Mesenteric fat pad (tissue), 1 donor: Measurements from ENCODE around the gene GCNT2. TPM values are rescaled to one million over a fixed set of nuclear protein-coding genes. Genes with fewer than 3 reads are reported as not detected.
"Not testable (repeated sequence)": the region's sequence is repeated elsewhere in the genome, so short reads cannot be mapped to it uniquely, and the experiment has no call there.

Experiments
- DNase-seq: peaks from one replicate; pipeline ENCODE4 v3.0.0-alpha.2; 2020; ENCODE audit warnings: low spot score
- total RNA-seq: library from RNA; stranded (reverse); fragmentation: NEBNext Ultra II Directional; extraction: Animal tissue kit (Norgen Biotek cat#: 25700); gene quantifications from one replicate; pipeline ENCODE4 v1.2.1, GENCODE V29; 2021
- donor health status: DM: yes; HTN: yes; CAD: no.

Gene GCNT2
- total RNA-seq, 1 donor from 2014 or later, result 3.0 TPM

DNA sequence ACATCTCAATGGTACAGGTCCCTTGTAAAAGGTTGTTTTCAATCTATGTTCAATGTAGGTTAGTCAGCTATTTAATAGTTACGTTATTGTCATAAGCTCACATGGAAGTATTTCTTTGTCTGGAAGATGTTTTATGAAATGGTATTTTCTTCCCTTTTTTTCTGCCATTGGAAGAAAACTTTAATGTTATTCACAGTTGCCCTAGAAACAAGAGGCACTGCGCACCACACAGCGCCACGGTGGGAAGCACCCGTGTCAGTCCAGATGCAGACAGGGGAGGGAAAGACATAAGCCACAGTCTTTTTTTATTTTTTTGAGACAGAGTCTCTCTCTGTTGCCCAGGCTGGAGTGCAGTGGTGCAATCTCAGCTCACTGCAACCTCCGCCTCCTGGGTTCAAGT lies 82.1 kb downstream of the GCNT2 start:
- DNase-seq, result no peak

DNA sequence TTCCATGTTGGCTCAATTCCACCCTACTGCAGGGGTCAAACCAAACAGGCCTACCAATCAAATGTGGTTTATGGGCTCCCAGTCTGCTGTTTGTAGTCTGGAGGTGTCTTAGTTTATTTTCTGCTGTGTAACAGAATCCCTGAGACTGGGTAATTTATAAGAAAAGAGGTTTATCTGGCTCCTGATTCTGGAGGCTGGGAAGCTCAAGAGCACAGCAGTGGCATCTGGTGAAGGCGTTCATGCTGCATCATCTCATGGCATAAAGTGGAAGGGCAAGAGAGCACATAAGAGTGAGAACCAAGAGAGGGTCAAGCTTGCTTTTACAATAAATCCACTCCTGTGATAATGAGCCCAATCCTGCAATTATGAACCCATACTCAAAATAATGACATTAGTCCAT lies 87.9 kb downstream of the GCNT2 start:
- DNase-seq, result no peak

DNA sequence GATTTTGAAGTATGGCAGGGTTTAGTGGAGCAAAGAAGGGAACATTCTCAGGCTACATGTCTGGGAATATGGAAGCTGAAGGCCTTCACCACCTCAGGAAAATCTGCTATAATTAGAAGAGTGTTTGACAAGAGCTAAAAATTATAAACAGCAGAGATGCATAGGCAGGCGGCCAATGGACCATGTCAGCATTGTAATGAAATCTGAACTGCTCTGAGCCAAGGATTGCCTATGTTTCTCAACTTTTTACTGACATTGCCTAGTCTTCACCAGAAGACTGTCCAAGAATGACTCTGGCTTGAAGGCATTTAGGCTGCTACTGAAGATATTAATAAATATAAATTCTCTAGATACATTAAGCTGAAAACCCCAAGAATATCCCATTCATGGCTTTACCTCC lies 89.1 kb downstream of the GCNT2 start:
- DNase-seq, result no peak

DNA sequence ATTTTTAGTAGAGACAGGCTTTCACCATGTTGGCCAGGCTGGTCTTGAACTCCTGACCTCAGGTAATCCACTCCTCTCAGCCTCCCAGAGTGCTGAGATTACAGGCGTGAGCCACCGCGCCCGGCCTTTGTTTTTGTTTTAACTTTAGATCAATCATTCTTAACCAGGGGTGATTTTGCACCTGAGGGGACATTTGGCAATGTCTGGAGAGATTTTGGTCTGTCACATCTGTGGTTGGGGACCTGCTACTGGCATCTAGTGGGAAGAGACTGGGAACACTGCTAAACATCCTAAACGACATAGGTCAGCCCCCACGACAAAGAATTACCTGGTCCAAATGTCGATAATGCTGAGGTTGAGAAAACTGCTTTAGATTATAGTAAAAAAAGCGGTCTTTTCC lies 91.0 kb downstream of the GCNT2 start:
- no peak for DNase-seq

DNA sequence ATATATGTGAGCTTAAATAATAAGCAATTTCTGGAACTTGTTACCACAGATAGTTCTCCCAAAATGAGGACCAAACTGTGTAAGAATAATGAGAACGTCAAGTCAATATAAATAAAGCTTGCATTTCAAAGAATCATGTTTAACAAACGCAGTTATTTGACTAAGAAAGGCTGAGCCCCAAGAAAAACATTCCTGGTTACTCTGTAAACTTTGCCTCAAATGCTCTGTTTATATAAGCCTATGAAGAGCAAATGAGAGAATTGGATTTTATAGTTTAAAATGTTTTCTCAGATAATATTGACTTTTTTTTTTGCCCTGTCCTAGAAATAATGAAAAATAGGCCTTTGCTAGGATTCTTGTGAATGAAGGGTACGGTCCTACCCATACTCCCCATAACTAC lies 91.9 kb downstream of the GCNT2 start:
- no peak for DNase-seq

DNA sequence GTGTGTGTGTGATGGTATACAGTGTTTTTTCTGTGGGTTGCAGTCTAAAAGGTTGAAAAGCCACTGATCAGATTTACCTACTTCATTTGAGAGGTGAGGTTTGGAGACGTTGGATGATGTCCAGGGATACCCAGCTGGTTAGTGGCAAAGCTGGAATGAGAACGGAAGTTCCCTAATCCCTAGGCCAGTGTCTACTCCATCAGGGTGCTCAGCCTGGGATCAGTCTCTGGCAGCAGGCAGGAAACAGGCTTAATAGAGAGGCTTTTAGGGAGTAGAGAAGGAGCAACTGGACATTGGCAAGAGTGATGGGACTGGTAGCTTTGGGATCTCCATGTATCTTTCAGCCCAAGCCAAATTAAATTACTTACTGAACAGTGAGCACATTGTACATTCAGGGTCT lies 92.6 kb downstream of the GCNT2 start:
- no peak for DNase-seq

DNA sequence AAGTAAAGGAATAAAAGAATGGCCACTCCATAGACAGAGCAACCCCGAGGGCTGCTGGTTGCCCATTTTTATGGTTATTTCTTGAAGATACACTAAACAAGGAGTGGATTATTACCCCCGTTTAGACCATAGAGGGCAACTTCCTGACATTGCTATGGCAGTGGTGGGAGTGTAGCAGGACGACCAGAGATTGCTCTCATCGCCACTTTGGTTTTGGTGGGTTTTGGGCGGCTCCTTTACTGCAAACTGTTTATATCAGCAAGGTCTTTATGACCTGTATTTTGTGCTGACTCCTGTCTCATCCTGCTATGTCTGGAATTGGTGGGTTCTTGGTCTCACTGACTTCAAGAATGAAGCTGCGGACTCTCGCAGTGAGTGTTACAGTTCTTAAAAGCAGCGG lies 94.5 kb downstream of the GCNT2 start:
- no peak for DNase-seq

DNA sequence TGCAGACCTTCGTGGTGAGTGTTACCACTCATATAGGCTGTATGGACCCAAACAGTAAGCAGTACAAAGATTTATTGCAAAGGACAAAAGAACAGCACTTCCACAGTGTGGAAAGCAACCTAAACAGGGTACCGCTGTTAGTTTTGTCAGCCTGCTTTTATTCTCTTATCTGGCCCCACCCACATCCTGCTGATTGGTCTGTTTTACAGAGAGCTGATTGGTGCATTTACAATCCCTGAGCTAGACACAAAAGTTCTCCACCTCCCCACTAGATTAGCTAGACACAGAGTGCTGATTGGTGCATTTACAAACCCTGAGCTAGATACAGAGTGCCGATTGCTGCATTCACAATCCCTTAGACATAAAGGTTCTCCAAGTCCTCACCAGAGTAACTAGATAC lies 95.1 kb downstream of the GCNT2 start:
- DNase-seq, result not testable (repeated sequence)

DNA sequence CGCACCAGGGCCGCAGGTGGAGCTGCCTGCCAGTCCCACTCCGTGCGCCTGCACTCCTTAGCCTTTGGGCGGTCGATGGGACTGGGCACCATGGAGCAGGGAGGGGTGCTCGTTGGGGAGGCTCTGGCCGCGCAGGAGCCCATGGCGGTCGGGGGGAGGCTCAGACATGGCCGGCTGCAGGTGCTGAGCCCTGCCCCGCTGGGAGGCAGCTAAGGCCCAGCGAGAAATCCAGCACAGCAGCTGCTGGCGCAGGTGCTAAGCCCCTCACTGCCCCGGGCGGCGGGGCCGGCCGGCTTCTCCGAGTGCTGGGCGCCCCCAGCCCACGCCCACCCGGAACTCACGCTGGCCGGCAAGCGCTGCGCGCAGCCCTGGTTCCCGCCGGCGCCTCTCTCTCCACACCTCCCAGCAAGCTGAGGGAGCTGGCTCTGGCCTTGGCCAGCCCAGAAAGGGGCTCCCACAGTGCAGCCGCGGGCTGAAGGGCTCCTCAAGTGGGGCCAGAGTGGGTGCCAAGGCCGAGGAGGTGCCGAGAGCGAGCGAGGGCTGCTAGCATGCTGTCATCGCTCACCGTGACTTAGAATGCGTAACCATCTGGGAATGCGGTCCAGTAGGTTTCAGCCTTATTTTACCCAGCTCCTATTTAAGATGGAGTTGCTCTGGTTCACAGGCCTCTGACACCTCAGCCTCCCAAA lies 96.0 kb downstream of the GCNT2 start:
- no peak for DNase-seq

DNA sequence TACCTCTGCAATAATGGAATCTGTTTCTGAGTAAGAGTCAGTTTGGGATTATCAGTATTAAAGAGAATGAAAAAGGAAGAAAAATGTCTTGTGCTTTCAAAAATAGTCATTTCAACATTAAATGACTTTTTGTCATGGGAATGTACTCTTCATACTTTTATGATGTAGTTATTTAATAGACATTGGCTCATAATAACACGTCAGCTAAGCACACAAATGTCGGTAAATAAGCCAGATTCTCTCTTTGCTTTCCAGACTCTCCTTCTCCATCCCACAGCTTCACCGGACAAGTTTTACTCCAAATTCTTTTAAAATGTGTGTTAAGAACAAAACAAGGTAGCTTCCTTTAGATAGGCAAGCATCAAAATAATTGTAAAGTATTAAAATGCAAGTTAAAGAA lies 97.3 kb downstream of the GCNT2 start:
- DNase-seq, result no peak

DNA sequence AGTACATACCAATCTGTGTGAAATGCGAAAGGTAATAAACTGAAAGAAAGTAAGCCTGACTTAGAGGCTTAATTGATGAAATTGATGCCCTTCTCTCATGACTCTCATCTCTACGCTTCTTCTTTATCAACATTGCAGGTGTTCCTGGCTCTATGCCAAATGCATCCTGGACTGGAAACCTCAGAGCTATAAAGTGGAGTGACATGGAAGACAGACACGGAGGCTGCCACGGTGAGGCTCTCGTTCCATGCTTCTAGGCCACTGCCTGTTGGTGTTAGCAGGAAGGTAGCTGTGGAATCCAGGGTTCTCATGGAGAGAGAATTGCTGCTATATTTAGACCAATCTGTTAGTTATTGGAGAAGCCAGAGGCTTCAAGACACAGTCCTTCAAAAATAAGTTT lies 100.1 kb downstream of the GCNT2 start:
- DNase-seq, result no peak

DNA sequence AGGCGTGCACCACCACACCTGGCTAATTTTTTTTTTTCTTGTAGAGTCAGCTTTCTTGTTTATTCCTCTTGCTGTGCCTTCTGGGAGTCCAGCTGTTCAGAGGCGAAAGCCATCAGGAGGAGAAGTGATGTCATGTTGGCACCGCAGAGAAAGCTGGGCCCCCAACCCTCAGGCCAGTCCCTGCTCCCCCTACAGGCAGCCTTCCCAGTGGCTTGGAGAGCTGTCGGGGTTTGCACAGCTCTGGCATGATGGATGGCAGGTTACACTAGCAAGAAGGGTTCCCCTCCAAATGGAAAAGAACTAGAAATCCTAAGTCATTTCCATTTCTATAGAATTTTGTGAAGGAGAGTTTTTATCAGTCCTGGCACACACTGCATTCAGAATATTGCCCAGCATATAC lies 100.7 kb downstream of the GCNT2 start:
- no peak for DNase-seq

DNA sequence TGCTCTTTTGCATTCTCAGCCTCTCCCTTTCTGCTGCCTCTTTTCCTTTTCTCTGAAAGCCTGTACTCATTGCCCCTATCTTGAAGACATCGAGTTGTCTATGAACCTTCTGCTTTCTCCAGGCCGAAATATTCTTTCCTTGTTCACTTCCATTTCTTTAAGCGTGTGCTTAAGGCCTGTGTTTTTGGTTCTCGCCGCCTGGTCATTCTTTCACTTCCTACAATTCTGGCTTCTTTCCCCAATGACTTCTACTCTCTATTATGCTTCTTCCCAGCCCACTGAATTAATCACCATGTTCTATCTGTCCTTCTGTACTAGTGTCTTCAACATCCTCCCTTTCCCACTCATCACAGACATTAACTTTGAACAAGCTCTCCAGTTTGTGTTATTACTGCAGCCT lies 103.7 kb downstream of the GCNT2 start:
- no peak for DNase-seq

DNA sequence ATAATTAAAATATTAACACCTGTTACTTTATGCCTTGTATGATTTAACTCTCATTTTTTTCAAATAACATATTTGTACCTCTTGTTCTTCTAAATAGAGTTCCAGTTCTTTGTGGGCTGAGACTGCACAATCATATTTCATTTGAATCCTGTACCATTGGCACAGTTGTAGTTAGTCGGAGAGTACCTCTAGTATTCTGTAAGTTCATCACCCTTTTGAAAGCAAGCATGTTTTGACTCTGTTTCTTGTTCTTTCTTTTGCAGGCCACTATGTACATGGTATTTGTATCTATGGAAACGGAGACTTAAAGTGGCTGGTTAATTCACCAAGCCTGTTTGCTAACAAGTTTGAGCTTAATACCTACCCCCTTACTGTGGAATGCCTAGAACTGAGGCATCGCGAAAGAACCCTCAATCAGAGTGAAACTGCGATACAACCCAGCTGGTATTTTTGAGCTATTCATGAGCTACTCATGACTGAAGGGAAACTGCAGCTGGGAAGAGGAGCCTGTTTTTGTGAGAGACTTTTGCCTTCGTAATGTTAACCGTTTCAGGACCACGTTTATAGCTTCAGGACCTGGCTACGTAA lies 105.1 kb downstream of the GCNT2 start:
- DNase-seq, result no peak

DNA sequence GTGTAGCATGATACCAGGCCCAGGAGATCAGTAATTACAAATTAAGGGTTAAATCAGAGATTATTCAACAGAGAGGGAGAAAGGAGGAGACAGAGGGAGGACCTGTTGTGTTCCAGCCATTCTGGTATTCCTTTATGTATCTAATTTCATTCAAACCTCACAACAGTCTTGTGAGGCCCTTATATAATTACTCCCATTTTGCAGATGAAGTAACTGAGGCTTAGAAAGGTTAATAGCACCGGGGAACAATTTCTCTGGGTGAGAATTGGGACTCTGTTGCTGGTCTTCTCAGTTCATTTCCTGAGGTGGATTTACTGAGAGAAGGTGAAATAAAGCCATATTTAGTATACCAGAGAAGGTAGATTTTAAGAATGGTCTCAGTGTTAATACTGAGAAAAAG lies 106.6 kb downstream of the GCNT2 start:
- DNase-seq, result no peak

DNA sequence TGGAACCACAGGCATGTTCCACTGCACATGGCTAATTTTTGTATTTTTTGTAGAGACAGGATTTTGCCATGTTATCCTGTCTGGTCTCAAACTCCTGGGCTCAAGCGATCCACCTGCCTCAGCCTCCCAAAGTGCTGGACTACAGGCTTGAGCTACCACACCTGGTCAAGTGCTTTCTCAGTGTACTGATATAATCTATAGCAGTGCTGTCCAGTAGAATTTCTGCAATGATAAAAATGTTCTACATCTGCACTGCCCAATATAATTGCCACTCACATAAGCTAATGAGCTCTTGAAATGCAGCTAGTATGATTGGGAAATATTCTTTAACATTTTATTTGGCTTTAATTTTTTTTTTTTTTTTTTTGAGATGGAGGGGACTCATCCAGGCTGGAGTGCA lies 109.0 kb downstream of the GCNT2 start:
- no peak for DNase-seq

DNA sequence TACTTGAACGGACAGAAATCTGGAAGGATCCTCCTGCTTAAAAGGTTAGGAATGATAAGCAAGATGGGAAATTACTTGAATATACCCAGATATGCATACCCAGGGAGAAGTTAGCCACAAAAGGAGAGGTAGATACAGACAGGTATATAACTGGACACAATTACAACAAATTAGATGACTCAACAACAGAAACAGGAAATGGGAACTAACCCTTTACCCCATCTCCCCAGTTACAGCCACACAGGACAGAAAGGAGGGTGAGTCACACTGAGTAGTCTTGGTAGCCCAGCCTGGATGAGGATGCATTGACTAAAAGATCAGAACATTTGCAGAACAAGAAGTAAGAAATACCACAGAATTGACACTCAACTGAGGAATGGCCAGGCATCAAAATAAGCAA lies 112.1 kb downstream of the GCNT2 start:
- no peak for DNase-seq

DNA sequence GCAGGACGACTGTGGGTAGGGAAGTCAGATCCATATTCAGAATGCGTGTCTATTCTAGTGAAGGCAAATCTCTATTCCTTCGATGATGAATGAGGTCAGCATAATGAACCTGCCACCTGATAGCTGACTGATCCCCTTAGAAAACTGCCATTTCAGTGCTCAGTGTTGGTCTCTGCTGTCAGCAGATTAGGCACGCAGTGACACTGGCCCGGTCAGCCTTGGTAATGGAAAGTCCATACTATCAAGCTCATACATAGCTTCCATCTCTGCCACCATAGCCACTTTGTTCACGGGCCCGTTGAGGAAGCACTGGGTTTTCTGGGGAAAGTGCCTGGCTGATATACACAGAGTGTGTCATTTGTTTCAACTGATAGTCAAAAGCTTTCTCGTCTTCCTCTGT lies 119.3 kb downstream of the GCNT2 start:
- no peak for DNase-seq

DNA sequence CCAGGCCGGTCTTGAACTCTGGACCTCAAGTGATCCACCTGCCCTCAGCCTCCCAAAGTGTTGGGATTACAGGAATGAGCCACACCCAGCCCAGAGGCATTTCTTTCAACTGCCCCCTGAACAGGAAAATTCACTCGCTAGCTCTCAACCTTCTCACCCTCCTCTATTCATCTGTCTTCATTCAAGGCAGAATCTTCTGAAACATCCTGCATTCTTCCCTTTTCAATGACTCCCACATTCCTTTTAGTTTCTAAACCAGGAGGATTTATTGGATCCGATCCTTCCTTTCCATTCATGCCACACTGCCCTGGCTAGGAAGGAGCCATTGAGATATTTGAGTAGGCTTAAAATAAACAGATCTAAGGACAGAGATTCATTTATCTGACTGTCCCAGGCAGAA lies 120.4 kb downstream of the GCNT2 start:
- DNase-seq, result no peak

DNA sequence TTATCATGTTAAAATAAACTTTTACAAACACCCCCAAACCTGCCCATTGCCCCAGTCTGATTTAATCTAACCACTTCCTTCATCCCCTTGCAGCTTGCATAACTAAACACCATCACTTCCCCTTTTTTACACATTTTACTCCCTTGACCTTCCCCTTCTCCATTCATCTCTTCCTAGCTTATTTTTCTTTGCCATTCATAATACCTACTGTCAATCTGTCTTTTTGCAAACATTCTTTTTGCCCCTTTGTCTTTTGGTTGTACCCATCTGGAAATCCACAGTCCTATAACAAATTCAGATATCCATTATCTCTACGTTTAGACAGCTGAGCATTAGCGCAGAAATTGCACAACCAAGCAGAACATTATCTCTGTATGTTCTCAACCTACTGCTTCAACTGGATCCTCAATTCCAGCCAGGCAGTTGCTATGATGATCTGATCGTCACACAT lies 122.1 kb downstream of the GCNT2 start:
- no peak for DNase-seq

DNA sequence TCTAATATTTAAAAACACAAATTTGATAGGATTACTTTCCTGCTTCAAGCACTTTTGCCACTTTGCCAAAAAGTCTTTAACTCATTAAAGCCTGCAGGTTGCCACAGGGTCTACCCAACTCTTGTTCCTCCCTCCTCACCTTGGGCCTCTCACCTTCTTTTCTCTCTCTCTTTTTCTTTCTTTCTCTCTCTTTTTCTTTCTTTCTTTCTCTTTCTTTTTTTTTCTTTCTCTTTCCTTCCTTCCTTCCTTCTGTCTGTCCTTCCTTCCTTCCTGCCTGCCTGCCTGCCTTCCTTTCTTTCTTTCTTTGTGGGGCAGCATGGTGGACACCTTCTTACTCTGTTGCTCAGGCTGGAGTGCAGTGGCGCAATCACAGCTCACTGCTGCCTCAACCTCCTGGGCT lies 123.1 kb downstream of the GCNT2 start:
- no peak for DNase-seq

DNA sequence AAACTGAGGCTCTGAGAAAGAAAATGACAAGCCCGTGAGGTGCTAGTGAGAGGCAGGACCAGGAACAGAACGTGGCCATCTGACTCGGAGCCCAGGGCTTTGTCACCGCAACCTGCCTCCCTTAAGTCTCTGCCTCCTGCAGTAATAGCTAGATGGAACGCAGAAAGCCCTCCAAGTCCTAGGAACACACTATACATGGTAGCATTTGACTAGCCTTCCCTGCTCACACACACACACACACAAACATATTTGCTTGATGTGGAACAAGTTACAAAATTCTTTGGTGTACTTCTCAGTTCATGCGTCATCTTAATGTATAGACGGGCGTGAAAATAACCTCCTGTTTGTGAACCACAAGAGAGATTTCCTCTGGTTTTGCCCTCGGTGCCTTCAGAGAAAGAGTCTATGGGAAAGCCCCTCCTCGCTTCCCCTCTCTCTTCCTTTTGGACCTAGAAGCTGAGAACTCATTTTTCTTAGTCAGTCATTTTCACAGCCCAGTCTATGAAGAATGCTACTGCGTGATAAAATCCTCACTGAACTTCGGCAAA lies 134.4 kb downstream of the GCNT2 start:
- no peak for DNase-seq
